MCF 10A (cell line): ENCODE results near the gene OR10J4. TPM values are rescaled to one million over a fixed set of nuclear protein-coding genes. Genes with fewer than 3 reads are reported as not detected.

ENCODE experiments used
- BruUV-seq: library from RNA; stranded (reverse); fragments of 400-500 nt; replicated peaks from 2 replicates; lab custom pipeline; 2021; lab: Mats Ljungman, UMichigan
- CTCF ChIA-PET: fragments of 300-600 bp; sonication (Branson Sonifier 250); formaldehyde crosslinking; extraction: SDS; loops from one replicate; lab custom pipeline; 2021; ENCODE audit warnings: antibody characterized with exemption, inconsistent platforms; lab: Yijun Ruan, JAX
- POLR2A ChIA-PET: fragments of 300-600, 350-650 bp; sonication (Branson Sonifier 250); formaldehyde crosslinking; extraction: SDS; loops from one replicate; lab custom pipeline; 2020; ENCODE audit warnings: antibody characterized with exemption, inconsistent platforms; lab: Yijun Ruan, JAX
- DNase-seq: peaks from one replicate; pipeline ENCODE4 v3.0.0-alpha.2; 2018; ENCODE audit not compliant: unreplicated experiment
- H3K27ac Mint-ChIP-seq: one replicate; pipeline ENCODE4 v1.8.0; 2022; ENCODE audit warnings: mild to moderate bottlenecking, low read depth, mixed read lengths; ENCODE audit not compliant: unreplicated experiment
- H3K27me3 Mint-ChIP-seq: one replicate; pipeline ENCODE4 v1.8.0; 2022; ENCODE audit warnings: mixed read lengths; ENCODE audit not compliant: insufficient read depth, unreplicated experiment
- H3K36me3 Mint-ChIP-seq: one replicate; pipeline ENCODE4 v1.8.0; 2022; ENCODE audit warnings: mild to moderate bottlenecking, moderate library complexity, mixed read lengths; ENCODE audit not compliant: insufficient read depth, unreplicated experiment
- H3K4me1 Mint-ChIP-seq: one replicate; pipeline ENCODE4 v1.8.0; 2022; ENCODE audit warnings: mixed read lengths; ENCODE audit not compliant: insufficient read depth, unreplicated experiment
- H3K4me3 Mint-ChIP-seq: one replicate; pipeline ENCODE4 v1.8.0; 2022; ENCODE audit warnings: mild to moderate bottlenecking, moderate library complexity, mixed read lengths; ENCODE audit not compliant: unreplicated experiment
- H3K9me3 Mint-ChIP-seq: one replicate; pipeline ENCODE4 v1.8.0; 2022; ENCODE audit warnings: mixed read lengths; ENCODE audit not compliant: unreplicated experiment
- intact Hi-C: fragments of 100-400 bp; cut with micrococcal nuclease; formaldehyde crosslinking; loops from 2 replicates; pipeline ENCODE4 v1.14.1; 2022
- total RNA-seq: library from RNA; stranded (reverse); gene quantifications from 2 replicates; pipeline ENCODE4 v1.2.3, GENCODE V29; 2022
- TF ChIP-seq, protein P1 (sequence below): fragments of 200-600 bp; IDR thresholded peaks from one replicate; pipeline ENCODE4 v1.8.0; 2022; ENCODE audit warnings: antibody characterized with exemption, mild to moderate bottlenecking; ENCODE audit not compliant: unreplicated experiment

The OR10J4 gene
- total RNA-seq, 1 experiment from 2014 or later: not detected

DNA sequence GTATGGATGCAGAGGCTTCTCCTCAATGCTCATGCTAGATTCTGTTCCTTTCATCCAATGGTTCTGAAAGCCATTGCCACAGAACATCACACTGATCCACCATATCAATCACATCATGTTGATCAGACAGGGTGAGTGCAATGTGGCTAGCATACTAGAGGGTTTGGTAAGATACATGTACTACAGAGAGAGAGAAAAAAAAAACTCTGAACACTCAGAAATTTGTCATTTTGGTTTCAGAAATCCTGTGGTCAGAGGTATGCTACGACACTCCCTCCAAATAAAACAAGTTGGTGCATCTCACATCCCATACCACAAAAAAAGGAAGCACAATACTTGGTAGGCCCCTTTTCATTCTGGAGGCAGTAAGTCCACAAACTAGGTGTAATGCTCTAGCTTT, 42.9 kb downstream of the OR10J4 start:
- H3K27me3 Mint-ChIP-seq: no peaks in the 10 kb centered on the region
- H3K4me3 Mint-ChIP-seq: no peak overlapping the region
- H3K36me3 Mint-ChIP-seq: peaks cover 7% of the 10 kb centered on the region
- no peaks in the 10 kb centered on the region for H3K9me3 Mint-ChIP-seq
- ChIA-PET POLR2A (interaction anchor here (1.2 kb wide), 1 partner anchor 17 kb away, joined by 3 read pairs; no protein-coding TSS in a partner anchor), CTCF (interaction anchor here (0.6 to 0.7 kb wide), 3 partner anchors 17 to 297 kb away, joined by 3 to 4 read pairs (median 3); no protein-coding TSS in a partner anchor)
- H3K4me1 Mint-ChIP-seq: peaks cover 47% of the 10 kb centered on the region
- peak overlapping the region; percentile 89 for H3K27ac Mint-ChIP-seq
- peak; percentile 25 for DNase-seq
- intact Hi-C loops: no loop called here
- TF ChIP-seq, protein P1, sequence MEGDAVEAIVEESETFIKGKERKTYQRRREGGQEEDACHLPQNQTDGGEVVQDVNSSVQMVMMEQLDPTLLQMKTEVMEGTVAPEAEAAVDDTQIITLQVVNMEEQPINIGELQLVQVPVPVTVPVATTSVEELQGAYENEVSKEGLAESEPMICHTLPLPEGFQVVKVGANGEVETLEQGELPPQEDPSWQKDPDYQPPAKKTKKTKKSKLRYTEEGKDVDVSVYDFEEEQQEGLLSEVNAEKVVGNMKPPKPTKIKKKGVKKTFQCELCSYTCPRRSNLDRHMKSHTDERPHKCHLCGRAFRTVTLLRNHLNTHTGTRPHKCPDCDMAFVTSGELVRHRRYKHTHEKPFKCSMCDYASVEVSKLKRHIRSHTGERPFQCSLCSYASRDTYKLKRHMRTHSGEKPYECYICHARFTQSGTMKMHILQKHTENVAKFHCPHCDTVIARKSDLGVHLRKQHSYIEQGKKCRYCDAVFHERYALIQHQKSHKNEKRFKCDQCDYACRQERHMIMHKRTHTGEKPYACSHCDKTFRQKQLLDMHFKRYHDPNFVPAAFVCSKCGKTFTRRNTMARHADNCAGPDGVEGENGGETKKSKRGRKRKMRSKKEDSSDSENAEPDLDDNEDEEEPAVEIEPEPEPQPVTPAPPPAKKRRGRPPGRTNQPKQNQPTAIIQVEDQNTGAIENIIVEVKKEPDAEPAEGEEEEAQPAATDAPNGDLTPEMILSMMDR: no peak
- no TSS peak for BruUV-seq

Other genes starting within 250 kb of the OR10J4 start
- gene ACKR1, start 227.3 kb upstream of the OR10J4 start, total RNA-seq: 45.6 and 47.6 TPM in 2 replicates
- not detected in 2 replicates for gene FCER1A, start 129.9 kb upstream of the OR10J4 start, total RNA-seq
- not detected in 2 replicates for gene OR10J1, start 7.5 kb downstream of the OR10J4 start, total RNA-seq
- gene OR10J5, start 103.8 kb downstream of the OR10J4 start, total RNA-seq: not detected in 2 replicates
- not detected in 2 replicates for gene APCS, start 155.6 kb downstream of the OR10J4 start, total RNA-seq